ENCODE results near the gene CNN1. TPM values are rescaled to one million over a fixed set of nuclear protein-coding genes. Genes with fewer than 3 reads are reported as not detected.

Gene CNN1
- total and polyA plus RNA-seq, 9 of the 15 experiments (the other 6 are each of a cell fraction or from before 2014, with no cell fraction given): 0.23 to 10.6 (median 5.2) TPM

- peak; percentile 71 to 76; a peak in 3 of 4 replicates for TF ChIP-seq RCOR1 (IDR thresholded peaks at IDR 0.05; ENCODE audit: borderline replicate concordance in 1 of 2, low read depth in 2 of 2, low read length in 2 of 2)
Observed at GRCh38 chr19:11541238-11541637, 2.6 kb downstream of the CNN1 start (continued).

DNA sequence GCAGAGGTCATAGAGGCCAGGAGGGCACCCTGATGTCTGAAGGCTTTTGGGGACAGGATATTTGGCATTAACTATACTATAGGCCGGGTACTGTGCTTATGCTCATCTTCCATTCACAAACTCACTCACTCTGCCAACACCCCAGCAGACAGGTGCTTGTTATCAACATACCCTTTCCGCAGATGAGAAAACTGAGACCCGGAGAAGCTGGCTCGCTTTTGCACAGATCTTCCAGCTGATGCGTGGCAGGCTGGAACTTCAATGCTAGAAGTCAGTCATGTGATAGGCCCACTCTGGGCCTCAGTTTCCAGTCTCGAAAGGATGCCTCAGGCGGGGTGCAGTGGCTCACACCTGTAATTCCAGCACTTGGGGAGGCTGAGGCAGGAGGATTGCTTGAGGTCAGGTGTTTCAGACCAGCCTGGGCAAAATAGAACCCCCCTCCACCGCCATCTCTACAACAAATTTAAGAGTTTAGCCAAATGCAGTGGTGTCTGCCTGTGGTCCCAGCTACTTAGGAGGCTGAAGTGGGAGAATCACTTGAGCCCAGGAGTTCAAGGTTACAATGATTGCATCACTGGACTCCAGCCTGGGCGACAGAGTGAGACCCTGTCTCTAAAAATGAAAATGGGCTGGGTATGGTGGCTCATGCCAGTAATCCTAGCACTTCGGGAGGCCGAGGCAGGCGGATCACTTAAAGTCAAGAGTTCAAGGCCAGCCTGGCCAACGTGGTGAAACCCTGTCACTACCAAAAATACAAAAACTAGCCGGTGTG is 9.5 kb downstream of the CNN1 start:
- intact Hi-C loops (cut with micrococcal nuclease): no loop called here
- CTCF ChIA-PET (ENCODE audit: low intra/inter-chr PET ratio): interaction anchor here (0.6 kb wide), 1 partner anchor 146 kb away, joined by 3 read pairs; no protein-coding TSS in a partner anchor
- Histone ChIP-seq H4K20me1 (replicated peaks; ENCODE audit: control insufficient read depth, insufficient read depth, low read length) (no peaks in the 10 kb centered on the region), H3K9ac (ENCODE audit: insufficient read depth in 1 of 2, low read depth in 2 of 2, low read length in 2 of 2) (0 out of 4 replicates have a peak overlapping the region, but pooled peaks of 1 of the 2 experiments have one; percentile 55), H3K4me1 (replicated peaks in 1 of 2; ENCODE audit: control insufficient read depth in 2 of 2, insufficient read depth in 2 of 2, low read length in 2 of 2) (peaks cover 0 to 24% of the 10 kb centered on the region in 2 experiments; a peak in 2 of 5 replicates), H3K4me2 (ENCODE audit: insufficient read depth, low read length) (no peak overlapping the region), H3K4me3 (no peak overlapping the region), H3K9me3 (replicated peaks; ENCODE audit: control insufficient read depth, insufficient read depth, low read depth, low read length) (no peaks in the 10 kb centered on the region), H3K36me3 (ENCODE audit: control insufficient read depth, insufficient read depth, low read length) (peaks cover 14% of the 10 kb centered on the region; the same call in 1 of the 3 replicates), H3K9me1 (ENCODE audit: control insufficient read depth, insufficient read depth, low read length) (peaks cover 3% of the 10 kb centered on the region), H2AFZ (ENCODE audit: low read depth, low read length) (no peak overlapping the region), H3K79me2 (ENCODE audit: control insufficient read depth, insufficient read depth, low read length) (no peaks in the 10 kb centered on the region), H3K27ac (ENCODE audit: extremely low read depth, low read depth, low read length) (no peak overlapping the region), H3K27me3 (ENCODE audit: control insufficient read depth in 2 of 2, insufficient read depth in 2 of 2, low read length in 2 of 2) (no peaks in the 10 kb centered on the region)
- POLR2A ChIA-PET: interaction anchor here (0.7 kb wide), 2 partner anchors 8 to 462 kb away, joined by 3 read pairs; no protein-coding TSS in a partner anchor
- in situ Hi-C loops (cut with MboI): no loop called here
- no TSS peak for BruUV-seq (replicated peaks)
- DNase-seq (ENCODE audit: extremely low read depth in 1 of 4, low spot score in 3 of 4) (no peak), ATAC-seq (no peak), FAIRE-seq (no peak)
- 62% methylated on average over 14 of the region's 14 CpGs for WGBS (ENCODE audit: insufficient coverage, low coverage, missing lambda C conversion rate)
- TF ChIP-seq ZNF282 (CRISPR knock-in tag; IDR thresholded peaks at IDR 0.05) (no peak), THRAP3 (IDR thresholded peaks at IDR 0.05; ENCODE audit: borderline replicate concordance) (no peak), NR3C1 (CRISPR knock-in tag; IDR thresholded peaks at IDR 0.05) (no peak), DIDO1 (tag; IDR thresholded peaks at IDR 0.05; ENCODE audit: low read depth) (no peak), GATAD2A (IDR thresholded peaks at IDR 0.05) (no peak), CHD2 (IDR thresholded peaks at IDR 0.05; ENCODE audit: low read depth, low read length) (no peak), PHF20 (IDR thresholded peaks at IDR 0.05; ENCODE audit: partially characterized antibody) (no peak), ZEB2 (IDR thresholded peaks at IDR 0.05) (no peak), ZNF121 (CRISPR knock-in tag; conservative IDR thresholded peaks at IDR 0.05) (0 out of 2 replicates have a peak, but pooled peaks have one; percentile 25), NFATC3 (IDR thresholded peaks at IDR 0.05) (no peak), ZNF79 (CRISPR knock-in tag; IDR thresholded peaks at IDR 0.05; ENCODE audit: low read depth) (no peak), CEBPG (CRISPR knock-in tag; IDR thresholded peaks at IDR 0.05) (peak; percentile 47; the same call in 1 of the 2 replicates), CEBPG (tag; conservative IDR thresholded peaks at IDR 0.05 in 1 of 2, IDR thresholded peaks at IDR 0.05 in 1 of 2) (no peak)
- TF ChIP-seq, protein P1, sequence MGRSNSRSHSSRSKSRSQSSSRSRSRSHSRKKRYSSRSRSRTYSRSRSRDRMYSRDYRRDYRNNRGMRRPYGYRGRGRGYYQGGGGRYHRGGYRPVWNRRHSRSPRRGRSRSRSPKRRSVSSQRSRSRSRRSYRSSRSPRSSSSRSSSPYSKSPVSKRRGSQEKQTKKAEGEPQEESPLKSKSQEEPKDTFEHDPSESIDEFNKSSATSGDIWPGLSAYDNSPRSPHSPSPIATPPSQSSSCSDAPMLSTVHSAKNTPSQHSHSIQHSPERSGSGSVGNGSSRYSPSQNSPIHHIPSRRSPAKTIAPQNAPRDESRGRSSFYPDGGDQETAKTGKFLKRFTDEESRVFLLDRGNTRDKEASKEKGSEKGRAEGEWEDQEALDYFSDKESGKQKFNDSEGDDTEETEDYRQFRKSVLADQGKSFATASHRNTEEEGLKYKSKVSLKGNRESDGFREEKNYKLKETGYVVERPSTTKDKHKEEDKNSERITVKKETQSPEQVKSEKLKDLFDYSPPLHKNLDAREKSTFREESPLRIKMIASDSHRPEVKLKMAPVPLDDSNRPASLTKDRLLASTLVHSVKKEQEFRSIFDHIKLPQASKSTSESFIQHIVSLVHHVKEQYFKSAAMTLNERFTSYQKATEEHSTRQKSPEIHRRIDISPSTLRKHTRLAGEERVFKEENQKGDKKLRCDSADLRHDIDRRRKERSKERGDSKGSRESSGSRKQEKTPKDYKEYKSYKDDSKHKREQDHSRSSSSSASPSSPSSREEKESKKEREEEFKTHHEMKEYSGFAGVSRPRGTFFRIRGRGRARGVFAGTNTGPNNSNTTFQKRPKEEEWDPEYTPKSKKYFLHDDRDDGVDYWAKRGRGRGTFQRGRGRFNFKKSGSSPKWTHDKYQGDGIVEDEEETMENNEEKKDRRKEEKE (IDR thresholded peaks at IDR 0.05; ENCODE audit: borderline replicate concordance in 1 of 2, control insufficient read depth in 1 of 2, low read depth in 2 of 2, low read length in 1 of 2): no peak
- TF ChIP-seq, protein P2, sequence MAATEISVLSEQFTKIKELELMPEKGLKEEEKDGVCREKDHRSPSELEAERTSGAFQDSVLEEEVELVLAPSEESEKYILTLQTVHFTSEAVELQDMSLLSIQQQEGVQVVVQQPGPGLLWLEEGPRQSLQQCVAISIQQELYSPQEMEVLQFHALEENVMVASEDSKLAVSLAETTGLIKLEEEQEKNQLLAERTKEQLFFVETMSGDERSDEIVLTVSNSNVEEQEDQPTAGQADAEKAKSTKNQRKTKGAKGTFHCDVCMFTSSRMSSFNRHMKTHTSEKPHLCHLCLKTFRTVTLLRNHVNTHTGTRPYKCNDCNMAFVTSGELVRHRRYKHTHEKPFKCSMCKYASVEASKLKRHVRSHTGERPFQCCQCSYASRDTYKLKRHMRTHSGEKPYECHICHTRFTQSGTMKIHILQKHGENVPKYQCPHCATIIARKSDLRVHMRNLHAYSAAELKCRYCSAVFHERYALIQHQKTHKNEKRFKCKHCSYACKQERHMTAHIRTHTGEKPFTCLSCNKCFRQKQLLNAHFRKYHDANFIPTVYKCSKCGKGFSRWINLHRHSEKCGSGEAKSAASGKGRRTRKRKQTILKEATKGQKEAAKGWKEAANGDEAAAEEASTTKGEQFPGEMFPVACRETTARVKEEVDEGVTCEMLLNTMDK (IDR thresholded peaks at IDR 0.05; ENCODE audit: borderline replicate concordance, insufficient read depth, low read depth, low read length, poor library complexity, severe bottlenecking): no peak
